ENCODE data around the gene ZBTB9. TPM values are rescaled to one million over a fixed set of nuclear protein-coding genes. Genes with fewer than 3 reads are reported as not detected.
A peak's percentile ranks its signal among the peaks of the same experiment; 100 is the strongest.
"Not testable (repeated sequence)": the region's sequence is repeated elsewhere in the genome, so short reads cannot be mapped to it uniquely, and the experiment has no call there.

ZBTB9 gene
- total RNA-seq, 8 experiments from 2014 or later: 4.2 to 12.5 (median 8.1) TPM

- no peak for ATAC-seq (replicated peaks in 6 of 8)
- no peak overlapping the region for H3K4me3 ChIP-seq
- WGBS, 10 experiments: 25 to 100% (median 61%) methylated on average over 1 to 3 of the region's 3 CpGs
- no peaks in the 10 kb centered on the region for H3K4me1 ChIP-seq (replicated peaks in 1 of 2)
- no peak overlapping the region for H3K27ac ChIP-seq
- in situ Hi-C loops (cut with MboI; ENCODE audit: low pct_unique_long_range_greater_than_20kb in 2 of 9, low sequenced_read_pairs in 9 of 9, unreplicated experiment in 9 of 9): no loop called here
Measured at GRCh38 chr6:33469661-33470060, 15.3 kb downstream of the ZBTB9 start.

- no peak for ATAC-seq (replicated peaks in 6 of 8)
- no peaks in the 10 kb centered on the region for H3K4me1 ChIP-seq (replicated peaks in 1 of 2)
- no peak overlapping the region for H3K4me3 ChIP-seq
- 59 to 93% (median 75%) methylated on average over 2 to 3 of the region's 3 CpGs for WGBS, 10 experiments
- in situ Hi-C loops (cut with MboI; ENCODE audit: low pct_unique_long_range_greater_than_20kb in 2 of 9, low sequenced_read_pairs in 9 of 9, unreplicated experiment in 9 of 9): no loop called here
- no peak overlapping the region for H3K27ac ChIP-seq
Measured at GRCh38 chr6:33477864-33478263, 23.5 kb downstream of the ZBTB9 start.

GRCh38 chr6:33481192-33481591, 26.8 kb downstream of the ZBTB9 start:
- in situ Hi-C loops (cut with MboI; ENCODE audit: low pct_unique_long_range_greater_than_20kb in 2 of 9, low sequenced_read_pairs in 9 of 9, unreplicated experiment in 9 of 9): no loop called here
- no peak overlapping the region for H3K4me3 ChIP-seq
- no peak for ATAC-seq (replicated peaks in 6 of 8)
- no peaks in the 10 kb centered on the region for H3K4me1 ChIP-seq (replicated peaks in 1 of 2)
- no peak overlapping the region for H3K27ac ChIP-seq
- 0 to 100% (median 50%) methylated on average over 1 of the region's 1 CpG; no CpG with 5 or more reads in 5 of the 10 experiments for WGBS, 10 experiments

- H3K4me3 ChIP-seq; in situ Hi-C loops (cut with MboI; ENCODE audit: low pct_unique_long_range_greater_than_20kb in 2 of 9, low sequenced_read_pairs in 9 of 9, unreplicated experiment in 9 of 9); H3K27ac ChIP-seq; H3K4me1 ChIP-seq (replicated peaks in 1 of 2); ATAC-seq (replicated peaks in 6 of 8): not testable (repeated sequence)
- 17 to 97% (median 75%) methylated on average over 1 to 5 of the region's 5 CpGs; no CpG with 5 or more reads in 2 of the 10 experiments for WGBS, 10 experiments
Measured at GRCh38 chr6:33482620-33483019, 28.2 kb downstream of the ZBTB9 start.

- WGBS, 10 experiments: 0 to 88% (median 43%) methylated on average over 1 to 2 of the region's 3 CpGs
- in situ Hi-C loops (cut with MboI; ENCODE audit: low pct_unique_long_range_greater_than_20kb in 2 of 9, low sequenced_read_pairs in 9 of 9, unreplicated experiment in 9 of 9): no loop called here
- no peak for ATAC-seq (replicated peaks in 6 of 8)
- Histone ChIP-seq H3K27ac (no peak overlapping the region), H3K4me3 (no peak overlapping the region), H3K4me1 (replicated peaks in 1 of 2) (no peaks in the 10 kb centered on the region)
Measured at GRCh38 chr6:33483678-33484077, 29.3 kb downstream of the ZBTB9 start.

- H3K4me3 ChIP-seq; H3K4me1 ChIP-seq (replicated peaks in 1 of 2); H3K27ac ChIP-seq; ATAC-seq (replicated peaks in 6 of 8); in situ Hi-C loops (cut with MboI; ENCODE audit: low pct_unique_long_range_greater_than_20kb in 2 of 9, low sequenced_read_pairs in 9 of 9, unreplicated experiment in 9 of 9): not testable (repeated sequence)
- no CpG with 5 or more reads among the region's 6 CpGs for WGBS, 10 experiments
Measured at GRCh38 chr6:33484673-33485262, 30.4 kb downstream of the ZBTB9 start.

GRCh38 chr6:33485680-33486079, 31.3 kb downstream of the ZBTB9 start:
- H3K4me3 ChIP-seq; H3K4me1 ChIP-seq (replicated peaks in 1 of 2); ATAC-seq (replicated peaks in 6 of 8); in situ Hi-C loops (cut with MboI; ENCODE audit: low pct_unique_long_range_greater_than_20kb in 2 of 9, low sequenced_read_pairs in 9 of 9, unreplicated experiment in 9 of 9); H3K27ac ChIP-seq: not testable (repeated sequence)
- no CpG with 5 or more reads among the region's 25 CpGs for WGBS, 10 experiments

GRCh38 chr6:33488339-33488738, 34.0 kb downstream of the ZBTB9 start:
- Histone ChIP-seq H3K27ac (no peak overlapping the region), H3K4me1 (replicated peaks in 1 of 2) (no peaks in the 10 kb centered on the region), H3K4me3 (no peak overlapping the region)
- 0 to 91% (median 63%) methylated on average over 1 to 6 of the region's 7 CpGs; no CpG with 5 or more reads in 3 of the 10 experiments for WGBS, 10 experiments
- ATAC-seq (replicated peaks in 6 of 8): no peak
- in situ Hi-C loops (cut with MboI; ENCODE audit: low pct_unique_long_range_greater_than_20kb in 2 of 9, low sequenced_read_pairs in 9 of 9, unreplicated experiment in 9 of 9): no loop called here

- no peaks in the 10 kb centered on the region for H3K4me1 ChIP-seq (replicated peaks in 1 of 2)
- peak in 1 of 8 experiments; percentile 11 for ATAC-seq (replicated peaks in 6 of 8)
- no peak overlapping the region for H3K27ac ChIP-seq
- in situ Hi-C loops (cut with MboI; ENCODE audit: low pct_unique_long_range_greater_than_20kb in 2 of 9, low sequenced_read_pairs in 9 of 9, unreplicated experiment in 9 of 9): no loop called here
- WGBS, 10 experiments: 50 to 100% (median 69%) methylated on average over 1 to 2 of the region's 3 CpGs; no CpG with 5 or more reads in 2 of the 10 experiments
- no peak overlapping the region for H3K4me3 ChIP-seq
Measured at GRCh38 chr6:33490198-33490597, 35.8 kb downstream of the ZBTB9 start.

GRCh38 chr6:33490621-33491020, 36.2 kb downstream of the ZBTB9 start:
- Histone ChIP-seq H3K27ac (no peak overlapping the region), H3K4me1 (replicated peaks in 1 of 2) (no peaks in the 10 kb centered on the region), H3K4me3 (no peak overlapping the region)
- 54 to 100% (median 85%) methylated on average over 1 to 6 of the region's 6 CpGs; no CpG with 5 or more reads in 5 of the 10 experiments for WGBS, 10 experiments
- no peak for ATAC-seq (replicated peaks in 6 of 8)
- in situ Hi-C loops (cut with MboI; ENCODE audit: low pct_unique_long_range_greater_than_20kb in 2 of 9, low sequenced_read_pairs in 9 of 9, unreplicated experiment in 9 of 9): no loop called here

- no peaks in the 10 kb centered on the region for H3K4me1 ChIP-seq (replicated peaks in 1 of 2)
- in situ Hi-C loops (cut with MboI; ENCODE audit: low pct_unique_long_range_greater_than_20kb in 2 of 9, low sequenced_read_pairs in 9 of 9, unreplicated experiment in 9 of 9): no loop called here
- no peak for ATAC-seq (replicated peaks in 6 of 8)
- H3K27ac ChIP-seq: no peak overlapping the region
- no peak overlapping the region for H3K4me3 ChIP-seq
- WGBS, 10 experiments: 0 to 65% (median 20%) methylated on average over 1 to 4 of the region's 4 CpGs; no CpG with 5 or more reads in 3 of the 10 experiments
Measured at GRCh38 chr6:33492093-33492492, 37.7 kb downstream of the ZBTB9 start.

- Histone ChIP-seq H3K4me3 (no peak overlapping the region), H3K27ac (no peak overlapping the region), H3K4me1 (replicated peaks in 1 of 2) (no peaks in the 10 kb centered on the region)
- WGBS, 10 experiments: 60 to 97% (median 95%) methylated on average over 1 to 7 of the region's 7 CpGs; no CpG with 5 or more reads in 3 of the 10 experiments
- ATAC-seq (replicated peaks in 6 of 8): no peak
- in situ Hi-C loops (cut with MboI; ENCODE audit: low pct_unique_long_range_greater_than_20kb in 2 of 9, low sequenced_read_pairs in 9 of 9, unreplicated experiment in 9 of 9): no loop called here
Measured at GRCh38 chr6:33497157-33497556, 42.8 kb downstream of the ZBTB9 start.

- in situ Hi-C loops (cut with MboI; ENCODE audit: low pct_unique_long_range_greater_than_20kb in 2 of 9, low sequenced_read_pairs in 9 of 9, unreplicated experiment in 9 of 9): no loop called here
Measured at GRCh38 chr6:33502486-33502885, 48.1 kb downstream of the ZBTB9 start.

GRCh38 chr6:33504486-33504885, 50.1 kb downstream of the ZBTB9 start:
- Histone ChIP-seq H3K4me3 (no peak overlapping the region), H3K4me1 (replicated peaks in 1 of 2) (peaks cover 8% of the 10 kb centered on the region in 2 donors), H3K27ac (no peak overlapping the region)
- ATAC-seq (replicated peaks in 6 of 8): no peak
- in situ Hi-C loops (cut with MboI; ENCODE audit: low pct_unique_long_range_greater_than_20kb in 2 of 9, low sequenced_read_pairs in 9 of 9, unreplicated experiment in 9 of 9): no loop called here

More at GRCh38 chr6:33502486-33502885, 48.1 kb downstream of the ZBTB9 start:
- Histone ChIP-seq H3K4me3 (no peak overlapping the region), H3K27ac (no peak overlapping the region), H3K4me1 (replicated peaks in 1 of 2) (peaks cover 8% of the 10 kb centered on the region in 2 donors)
- WGBS, 10 experiments: 83 to 87% methylated on average over 10 to 12 of the region's 23 CpGs; no CpG with 5 or more reads in 8 of the 10 experiments
- ATAC-seq (replicated peaks in 6 of 8): no peak
